HEK293T (cell line): ENCODE measurements around the gene DNA2.

Source experiments
- FOXA1 ChIP-seq: fragments of 450-650 bp; IDR thresholded peaks from 2 replicates; pipeline ENCODE4 v1.6.1; 2016; ENCODE audit warnings: mild to moderate bottlenecking
- FOXM1 ChIP-seq: fragments of 450-650 bp; IDR thresholded peaks from 2 replicates; pipeline ENCODE4 v1.6.1; 2017; ENCODE audit warnings: mild to moderate bottlenecking, borderline replicate concordance
- L3MBTL2 ChIP-seq: fragments of 450-650 bp; conservative IDR thresholded peaks from 2 replicates; pipeline ENCODE4 v1.6.1; 2016; ENCODE audit warnings: mild to moderate bottlenecking

- TF ChIP-seq FOXM1 (no peak), L3MBTL2 (no peak), FOXA1 (no peak)
These were observed 65.5 kb downstream of the DNA2 start for GRCh38 chr10:68406111-68406814.
